NCI-H2171 (cell line): ENCODE results near the gene HSFX4.
"Not testable (repeated sequence)": the region's sequence is repeated elsewhere in the genome, so short reads cannot be mapped to it uniquely, and the experiment has no call there.

Experiments
- DNase-seq: peaks from one replicate; lab custom pipeline; 2025; lab: John Stamatoyannopoulos, UW

HSFX4 gene

GRCh38 chrX:149929400-149929799 lies at the start of gene HSFX4:
HSFX4 (plus strand) TSS chrX:149929573; CDS start chrX:149929645, 72 bp downstream.
- not testable (repeated sequence) for DNase-seq

GRCh38 chrX:149881081-149881711 lies 48.2 kb upstream of the HSFX4 start, which contains the start of gene MAGEA8:
MAGEA8 (plus strand) TSS chrX:149881183; CDS start chrX:149884273, 3,090 bp downstream.
- DNase-seq, result no peak

- not testable (repeated sequence) for DNase-seq
Observed at GRCh38 chrX:149890828-149891227, 38.5 kb upstream of the HSFX4 start.

- DNase-seq, result no peak
Observed at GRCh38 chrX:149898554-149898953, 30.8 kb upstream of the HSFX4 start.

GRCh38 chrX:149903889-149904748 lies 25.3 kb upstream of the HSFX4 start:
- no peak for DNase-seq

- no peak for DNase-seq
Observed at GRCh38 chrX:149908308-149908707, 21.1 kb upstream of the HSFX4 start.

- DNase-seq, result no peak
Observed at GRCh38 chrX:149908727-149909126, 20.6 kb upstream of the HSFX4 start.

GRCh38 chrX:149909324-149910177 lies 19.8 kb upstream of the HSFX4 start:
- DNase-seq, result no peak

- DNase-seq, result no peak
Observed at GRCh38 chrX:149910178-149910695, 19.1 kb upstream of the HSFX4 start.

- DNase-seq, result no peak
Observed at GRCh38 chrX:149916745-149917392, 12.5 kb upstream of the HSFX4 start.

GRCh38 chrX:149923836-149924235 lies 5.5 kb upstream of the HSFX4 start:
- not testable (repeated sequence) for DNase-seq

GRCh38 chrX:149924434-149924833 lies 4.9 kb upstream of the HSFX4 start:
- DNase-seq, result not testable (repeated sequence)

- DNase-seq, result not testable (repeated sequence)
Observed at GRCh38 chrX:149927245-149927963, 2.0 kb upstream of the HSFX4 start.

GRCh38 chrX:149927964-149928258 lies 1.5 kb upstream of the HSFX4 start:
- DNase-seq, result not testable (repeated sequence)

- not testable (repeated sequence) for DNase-seq
Observed at GRCh38 chrX:149928635-149929034, 738 bp upstream of the HSFX4 start.

- not testable (repeated sequence) for DNase-seq
Observed at GRCh38 chrX:149931355-149931754, 2.0 kb downstream of the HSFX4 start.

GRCh38 chrX:149932150-149932549 lies 2.8 kb downstream of the HSFX4 start:
- not testable (repeated sequence) for DNase-seq

GRCh38 chrX:149932970-149933369 lies 3.6 kb downstream of the HSFX4 start:
- DNase-seq, result not testable (repeated sequence)

GRCh38 chrX:149933547-149933946 lies 4.2 kb downstream of the HSFX4 start:
- DNase-seq, result not testable (repeated sequence)

- not testable (repeated sequence) for DNase-seq
Observed at GRCh38 chrX:149937328-149937727, 8.0 kb downstream of the HSFX4 start.
